LNCAP (cell line): Measurements from ENCODE around the gene TOR1B.

Source experiments
- TF ChIP-seq, protein P1 (sequence below): fragments of 450-650 bp; IDR thresholded peaks from 2 replicates; pipeline ENCODE4 v1.5.1; 2017; ENCODE audit warnings: mild to moderate bottlenecking

The TOR1B gene, protein sequence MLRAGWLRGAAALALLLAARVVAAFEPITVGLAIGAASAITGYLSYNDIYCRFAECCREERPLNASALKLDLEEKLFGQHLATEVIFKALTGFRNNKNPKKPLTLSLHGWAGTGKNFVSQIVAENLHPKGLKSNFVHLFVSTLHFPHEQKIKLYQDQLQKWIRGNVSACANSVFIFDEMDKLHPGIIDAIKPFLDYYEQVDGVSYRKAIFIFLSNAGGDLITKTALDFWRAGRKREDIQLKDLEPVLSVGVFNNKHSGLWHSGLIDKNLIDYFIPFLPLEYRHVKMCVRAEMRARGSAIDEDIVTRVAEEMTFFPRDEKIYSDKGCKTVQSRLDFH

DNA sequence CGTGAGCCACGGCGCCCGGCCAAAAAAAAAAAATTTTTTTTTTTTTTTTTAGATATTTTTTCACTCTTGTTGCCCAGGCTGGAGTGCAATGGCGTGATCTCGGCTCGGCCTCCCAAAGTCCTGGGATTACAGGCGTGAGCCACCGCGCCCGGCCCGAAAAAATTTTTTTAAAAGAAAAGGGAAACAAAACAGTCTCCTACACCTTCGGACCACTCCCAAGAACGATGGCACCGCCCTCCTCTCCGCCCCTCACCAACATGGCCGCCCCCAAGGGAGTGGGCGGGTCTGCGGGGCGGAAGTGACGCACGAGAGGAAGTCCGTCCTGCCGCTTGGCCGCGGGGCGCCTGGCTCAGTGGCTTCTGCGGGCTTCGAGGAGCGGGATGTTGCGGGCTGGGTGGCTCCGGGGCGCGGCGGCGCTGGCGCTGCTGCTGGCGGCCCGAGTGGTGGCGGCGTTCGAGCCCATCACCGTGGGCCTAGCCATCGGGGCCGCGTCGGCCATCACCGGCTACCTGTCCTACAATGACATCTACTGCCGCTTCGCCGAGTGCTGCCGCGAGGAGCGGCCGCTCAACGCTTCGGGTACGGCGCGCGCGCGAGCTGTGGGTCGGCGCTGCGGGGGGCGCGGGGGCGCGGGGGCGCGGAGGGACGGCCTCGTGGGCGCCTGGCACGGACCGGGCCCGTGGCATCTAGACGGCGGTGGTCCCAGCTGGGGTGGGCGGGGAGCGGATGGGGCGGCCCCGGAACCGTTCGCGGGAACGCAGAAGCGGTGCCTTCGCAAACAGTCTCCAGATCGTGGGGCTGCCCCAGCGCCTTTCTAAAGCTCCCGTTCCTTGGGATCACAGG, at the start of gene TOR1B:
TSS of gene TOR1B (plus strand) at position 352 of the 843 bp plus-strand sequence. CDS start at position 381, 29 bp downstream.
- TF ChIP-seq, protein P1, sequence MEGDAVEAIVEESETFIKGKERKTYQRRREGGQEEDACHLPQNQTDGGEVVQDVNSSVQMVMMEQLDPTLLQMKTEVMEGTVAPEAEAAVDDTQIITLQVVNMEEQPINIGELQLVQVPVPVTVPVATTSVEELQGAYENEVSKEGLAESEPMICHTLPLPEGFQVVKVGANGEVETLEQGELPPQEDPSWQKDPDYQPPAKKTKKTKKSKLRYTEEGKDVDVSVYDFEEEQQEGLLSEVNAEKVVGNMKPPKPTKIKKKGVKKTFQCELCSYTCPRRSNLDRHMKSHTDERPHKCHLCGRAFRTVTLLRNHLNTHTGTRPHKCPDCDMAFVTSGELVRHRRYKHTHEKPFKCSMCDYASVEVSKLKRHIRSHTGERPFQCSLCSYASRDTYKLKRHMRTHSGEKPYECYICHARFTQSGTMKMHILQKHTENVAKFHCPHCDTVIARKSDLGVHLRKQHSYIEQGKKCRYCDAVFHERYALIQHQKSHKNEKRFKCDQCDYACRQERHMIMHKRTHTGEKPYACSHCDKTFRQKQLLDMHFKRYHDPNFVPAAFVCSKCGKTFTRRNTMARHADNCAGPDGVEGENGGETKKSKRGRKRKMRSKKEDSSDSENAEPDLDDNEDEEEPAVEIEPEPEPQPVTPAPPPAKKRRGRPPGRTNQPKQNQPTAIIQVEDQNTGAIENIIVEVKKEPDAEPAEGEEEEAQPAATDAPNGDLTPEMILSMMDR, result no peak

DNA sequence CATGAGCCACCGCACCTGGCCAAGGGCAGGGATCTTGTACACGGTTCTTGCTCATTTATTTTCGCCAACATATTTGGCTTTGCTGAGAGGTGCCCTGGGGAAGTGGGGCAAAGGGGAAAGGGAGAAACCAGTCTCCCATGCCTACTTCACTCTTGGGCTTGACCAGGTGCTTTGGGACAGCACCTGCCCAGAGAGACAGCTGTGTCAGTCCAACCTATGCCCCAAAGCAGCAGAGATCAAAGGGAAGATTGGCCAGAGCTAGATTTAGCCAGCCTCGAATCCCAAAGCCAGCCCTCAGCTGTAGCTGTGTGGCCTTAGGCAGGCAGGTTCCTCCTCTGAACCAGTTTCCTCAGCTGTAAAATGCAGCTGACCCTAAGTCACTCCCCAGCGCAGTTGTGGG, 47.8 kb upstream of the TOR1B start:
- TF ChIP-seq, protein P1, result no peak

DNA sequence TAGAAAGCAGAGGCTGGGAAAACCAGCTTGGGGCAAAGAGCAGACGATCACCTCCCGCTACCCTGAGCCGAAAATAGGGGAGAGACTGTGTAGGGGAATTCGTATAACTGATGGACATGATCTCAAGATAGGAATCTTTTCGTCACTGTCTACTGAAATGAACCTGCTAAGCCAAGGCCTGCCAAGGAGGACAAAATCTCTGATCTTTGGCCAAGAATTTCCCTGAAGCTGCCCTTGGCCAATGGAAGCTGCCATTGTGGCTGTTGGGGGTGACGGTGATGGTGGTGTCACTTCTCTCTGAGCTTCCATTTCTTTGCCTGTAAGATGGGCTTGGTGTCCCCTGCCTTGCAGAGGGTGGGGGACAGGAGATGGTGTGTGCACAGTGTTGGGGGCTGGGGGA, 46.8 kb upstream of the TOR1B start:
- TF ChIP-seq, protein P1, result no peak

DNA sequence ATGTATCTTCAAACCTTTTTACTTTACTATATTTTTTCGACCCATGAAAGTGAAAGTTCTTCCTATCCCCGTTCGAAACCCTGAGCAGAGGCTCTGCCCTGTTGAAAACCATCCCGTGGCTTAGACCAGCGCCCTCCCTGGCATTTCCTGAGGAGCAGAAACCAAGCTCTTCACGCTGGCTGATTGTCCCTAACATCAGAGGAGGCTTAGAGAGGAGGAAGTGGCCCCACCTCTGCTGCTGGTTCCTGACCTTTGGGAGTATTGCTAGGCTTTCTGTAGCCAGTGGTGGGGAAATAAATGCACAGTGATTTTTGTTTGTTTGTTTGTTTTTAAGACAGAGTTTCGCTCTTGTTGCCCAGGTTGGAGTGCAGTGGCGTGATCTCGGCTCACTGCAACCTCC, 45.9 kb upstream of the TOR1B start:
- TF ChIP-seq, protein P1, result no peak

DNA sequence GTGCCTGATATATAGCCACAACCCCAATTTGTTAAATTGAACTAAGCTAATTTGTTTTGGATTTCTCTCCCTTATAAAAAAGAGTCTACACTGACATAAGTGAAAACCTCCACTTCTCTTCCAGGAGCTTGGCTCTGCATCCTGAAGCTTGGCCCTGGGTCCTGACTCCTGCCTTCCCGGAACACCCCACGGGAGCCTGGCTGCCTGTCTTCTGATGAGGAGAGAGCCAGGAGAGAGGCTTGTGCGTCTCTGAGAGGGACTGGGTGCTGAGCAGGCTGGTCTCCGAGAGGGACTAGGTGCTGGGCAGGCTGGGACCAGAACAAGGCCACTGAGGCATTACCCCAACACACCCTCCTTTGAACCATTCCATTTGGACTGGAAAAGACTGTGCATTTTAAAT, 43.7 kb upstream of the TOR1B start:
- TF ChIP-seq, protein P1, result no peak

DNA sequence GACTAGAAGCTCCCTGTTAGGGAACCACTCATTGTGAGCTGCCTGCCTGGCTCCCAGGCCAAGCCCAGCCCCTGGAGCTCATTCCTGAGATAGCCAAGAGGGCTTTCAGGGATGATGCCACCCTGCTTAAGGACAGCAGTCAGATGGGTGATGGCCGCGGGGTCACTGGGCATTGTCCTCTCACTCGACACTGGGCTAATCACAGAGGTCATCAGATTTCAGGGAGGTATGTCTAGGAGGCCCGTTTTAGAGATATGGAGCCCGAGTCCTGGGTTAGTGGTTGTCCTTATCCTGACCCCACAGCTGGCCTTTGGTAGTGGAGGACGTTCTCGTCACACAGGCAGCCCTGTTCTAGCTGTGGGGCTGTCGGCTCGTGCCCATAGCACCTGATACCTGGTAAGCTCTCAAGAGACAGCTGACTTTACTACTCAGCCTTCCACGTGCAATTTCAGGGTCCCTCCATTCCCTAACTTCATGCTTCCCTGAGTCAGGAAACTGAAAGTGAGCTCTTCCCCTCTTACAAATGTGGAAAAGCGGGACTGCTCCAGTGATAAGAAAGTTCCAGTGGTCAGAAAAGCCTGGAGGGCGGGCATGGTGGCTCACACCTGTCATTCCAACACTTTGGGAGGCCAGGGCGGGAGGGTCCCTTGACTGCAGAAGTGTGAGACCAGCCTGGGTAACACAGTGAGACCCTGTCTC, 43.0 kb upstream of the TOR1B start:
- TF ChIP-seq, protein P1, result no peak

DNA sequence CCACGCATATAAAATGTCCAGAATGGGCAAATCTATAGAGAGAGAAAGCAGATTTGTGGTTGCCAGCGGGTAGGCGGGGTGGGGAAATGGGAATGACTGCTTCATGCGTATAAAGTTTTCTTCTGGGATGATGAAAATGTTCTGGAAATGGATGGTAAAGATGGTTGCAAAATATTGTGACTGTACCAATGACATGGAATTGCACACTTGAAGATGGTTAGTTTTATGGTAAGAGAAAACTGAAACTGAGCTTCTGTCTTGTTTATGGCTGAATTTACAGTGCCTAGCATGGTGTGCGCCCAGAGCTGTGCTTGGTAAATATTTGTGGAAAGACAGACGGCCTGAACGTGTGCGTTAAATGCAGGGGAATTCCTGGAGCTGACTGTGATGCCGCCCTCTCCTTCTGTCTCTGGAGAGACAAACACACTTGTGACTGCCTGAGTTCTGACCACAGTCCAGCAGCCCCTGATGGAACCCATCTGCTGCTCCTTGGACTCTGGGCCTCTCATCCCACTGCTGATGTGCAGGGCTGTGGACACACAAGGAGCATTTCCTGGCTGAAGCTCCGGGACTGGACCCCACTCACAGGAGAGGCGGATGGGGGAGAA, 41.6 kb upstream of the TOR1B start:
- TF ChIP-seq, protein P1, result no peak
